Left renal pelvis (tissue), 4 donors: ENCODE measurements around the gene SPATA4. TPM values are rescaled to one million over a fixed set of nuclear protein-coding genes. Genes with fewer than 3 reads are reported as not detected.

Experiments used
- DNase-seq, 4 donors: peaks; one replicate each; pipeline ENCODE4 v3.0.0-alpha.2; 2013; ENCODE audit warnings: low read depth in 4 of 4, low spot score in 3 of 4
- polyA plus RNA-seq, 4 donors: library from polyadenylated mRNA; unstranded; fragments of 120-200 nt; gene quantifications; one replicate each; pipeline ENCODE4 v1.2.1, GENCODE V29; 2013; ENCODE audit not compliant: insufficient read length in 4 of 4

SPATA4 gene
- polyA plus RNA-seq, 4 donors = 0.11 to 3.0 (median 1.1) TPM

DNA sequence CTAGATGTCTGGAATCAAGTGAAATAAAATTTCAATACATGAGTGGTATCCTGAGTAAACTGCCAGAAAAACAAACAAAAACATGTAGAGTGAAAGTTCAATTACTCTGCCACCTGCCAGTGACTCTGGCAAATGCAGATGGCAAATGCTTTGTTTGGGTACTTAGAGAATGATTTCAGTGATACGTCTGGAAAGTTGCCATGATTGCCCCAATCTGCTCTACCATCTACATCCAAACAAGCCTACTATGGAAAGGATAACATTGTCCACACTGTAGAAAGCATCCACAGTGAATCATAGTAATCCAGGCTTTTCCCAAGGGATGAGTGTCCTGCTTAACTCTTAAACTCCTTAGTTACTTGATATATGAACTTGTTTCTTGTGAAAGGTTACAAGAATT lies 3.4 kb downstream of the SPATA4 start:
- DNase-seq = no peak

DNA sequence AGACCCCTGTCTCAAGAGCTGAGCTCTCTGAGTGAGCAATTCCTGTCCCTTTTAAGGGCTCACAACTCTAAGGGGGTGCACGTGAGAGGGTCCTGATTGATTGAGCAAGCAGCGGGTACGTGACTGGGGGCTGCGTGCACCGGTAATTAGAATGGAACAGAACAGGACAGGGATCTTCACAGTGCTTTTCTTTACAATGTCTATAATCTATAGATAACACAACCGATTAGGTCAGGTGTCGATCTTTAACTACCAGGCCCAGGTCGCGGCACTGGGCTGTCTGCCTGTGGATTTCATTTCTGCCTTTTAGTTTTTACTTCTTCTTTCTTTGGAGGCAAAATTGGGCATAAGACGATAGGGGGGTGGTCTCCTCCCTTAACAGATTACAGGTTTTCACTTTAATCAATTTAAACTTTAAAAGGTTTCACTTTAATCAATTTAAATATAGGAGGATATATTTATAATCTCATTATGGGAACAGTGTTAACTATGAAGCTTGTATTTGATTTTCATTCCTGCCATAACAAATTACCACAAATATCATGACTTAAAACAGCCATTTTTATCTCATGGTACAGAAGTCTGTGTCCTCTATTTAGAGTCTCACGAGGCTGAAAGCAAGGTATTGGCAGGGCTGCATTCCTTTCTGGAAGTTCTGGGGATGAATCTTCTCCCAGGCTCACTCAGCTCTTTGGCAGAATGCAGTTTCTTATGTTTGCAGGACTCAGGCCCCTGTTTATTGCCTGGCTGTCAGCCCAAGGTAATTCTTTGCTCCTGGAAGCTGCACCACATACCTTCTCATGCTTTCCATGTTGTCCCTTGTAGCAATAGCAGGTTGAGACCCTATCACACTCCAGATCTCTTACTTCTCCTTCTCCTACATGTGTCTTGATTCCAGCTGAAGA lies 5.2 kb downstream of the SPATA4 start:
- DNase-seq = no peak

DNA sequence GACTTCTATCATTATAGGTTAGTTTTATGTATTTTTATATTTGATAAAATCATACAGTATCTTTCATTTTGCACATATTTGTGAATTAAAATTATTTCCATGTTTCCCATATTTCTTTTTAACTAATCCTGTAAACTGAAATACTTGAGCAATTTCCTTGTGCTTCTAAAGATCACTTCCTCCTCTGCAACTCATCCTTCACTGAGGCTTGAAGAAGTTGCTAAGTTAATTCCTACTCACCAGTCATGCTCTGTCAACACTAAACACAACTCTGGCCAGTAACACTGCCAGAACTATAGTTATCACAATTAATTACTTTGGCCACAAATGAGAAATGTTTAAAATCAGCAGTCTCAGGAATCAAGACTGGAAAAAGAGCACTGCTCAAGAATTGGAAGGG lies 6.7 kb downstream of the SPATA4 start:
- DNase-seq = no peak

DNA sequence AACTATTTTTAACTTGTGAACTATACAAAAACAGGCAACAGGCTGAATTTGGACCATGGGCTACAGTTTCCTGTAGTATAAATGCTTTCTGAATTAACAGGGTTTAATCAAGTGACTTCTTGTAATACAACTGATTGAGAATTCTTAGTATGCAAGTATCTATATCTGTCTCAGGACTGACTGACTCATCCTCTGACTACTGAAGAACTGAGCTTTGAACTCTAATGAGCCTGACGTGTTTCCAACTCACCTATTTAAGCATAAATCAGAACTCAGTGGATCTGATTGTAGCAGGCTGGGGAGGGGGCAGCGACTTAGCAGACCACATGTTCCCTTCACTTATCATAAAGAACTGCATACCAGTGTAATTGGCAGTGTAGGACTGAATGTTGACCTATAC lies 7.8 kb downstream of the SPATA4 start:
- DNase-seq = no peak

DNA sequence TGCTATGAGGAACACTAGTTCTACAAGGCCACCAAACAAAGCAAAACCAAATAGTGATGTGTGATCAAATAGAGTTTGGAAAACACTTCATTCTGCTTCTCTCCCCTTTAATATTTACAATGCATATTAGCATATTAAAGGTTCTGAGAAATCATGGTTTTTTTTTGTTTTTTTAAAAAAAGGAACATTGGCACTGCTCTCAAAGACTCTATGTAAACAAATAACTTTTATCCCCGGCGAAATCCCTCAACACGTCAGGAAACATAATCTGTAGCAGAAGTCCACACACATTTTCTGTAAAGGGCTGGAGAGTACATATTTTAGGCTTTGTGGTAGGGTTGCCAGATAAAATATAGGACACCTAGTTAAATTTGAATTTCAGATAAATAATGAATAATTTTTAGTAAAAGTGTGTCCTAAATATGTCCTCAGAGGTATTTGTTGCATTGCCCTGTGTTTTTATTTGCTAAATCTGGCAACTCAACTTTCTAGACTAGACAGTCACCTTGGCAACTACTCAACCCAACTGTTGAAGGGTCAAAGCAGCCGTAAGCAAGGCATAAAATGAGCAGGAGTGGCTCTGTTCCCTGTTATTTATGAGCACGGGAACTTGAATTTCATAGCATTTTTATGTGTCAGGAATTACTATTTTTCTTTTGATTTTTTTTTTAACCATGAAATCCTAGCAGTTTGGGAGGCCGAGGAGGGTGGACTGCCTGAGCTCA lies 8.6 kb downstream of the SPATA4 start:
- DNase-seq = no peak

DNA sequence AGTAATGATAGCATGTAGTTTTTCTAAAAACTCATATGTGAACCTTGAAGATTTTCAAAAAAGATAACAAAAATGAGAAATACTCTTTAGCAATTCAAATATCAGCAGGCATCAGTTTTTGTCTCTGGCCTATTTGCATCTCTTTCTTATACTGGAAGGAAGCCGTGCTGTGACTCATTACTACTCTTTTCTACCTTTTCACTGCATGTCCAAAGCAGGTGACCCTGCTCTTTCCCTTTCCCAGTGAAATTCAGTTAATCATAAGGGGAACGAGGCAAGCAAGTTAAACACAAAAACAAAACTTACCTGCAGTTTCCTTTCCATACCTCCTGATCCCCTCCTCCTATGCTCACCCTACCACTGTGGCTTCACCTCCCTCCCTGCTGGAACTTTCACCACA lies 9.3 kb downstream of the SPATA4 start:
- DNase-seq = no peak

DNA sequence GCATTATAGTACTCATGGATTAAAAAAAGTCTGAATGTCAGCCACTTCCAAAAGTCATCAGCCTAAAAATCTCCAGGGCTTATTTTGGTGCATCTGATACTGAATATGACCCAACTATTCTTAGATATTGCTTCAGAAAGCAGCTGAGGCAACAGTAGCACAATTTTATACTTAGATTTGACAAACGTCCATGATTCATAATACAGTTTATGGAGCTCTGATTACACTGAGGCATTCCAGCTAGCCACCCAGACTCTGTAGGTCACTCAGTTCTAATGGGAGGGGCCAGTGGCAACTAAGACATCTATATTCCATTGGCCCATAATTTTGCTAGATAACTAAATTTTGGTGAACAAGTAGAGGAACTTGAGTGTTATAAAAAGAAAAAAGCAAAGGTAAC lies 10.3 kb downstream of the SPATA4 start:
- no peak for DNase-seq

DNA sequence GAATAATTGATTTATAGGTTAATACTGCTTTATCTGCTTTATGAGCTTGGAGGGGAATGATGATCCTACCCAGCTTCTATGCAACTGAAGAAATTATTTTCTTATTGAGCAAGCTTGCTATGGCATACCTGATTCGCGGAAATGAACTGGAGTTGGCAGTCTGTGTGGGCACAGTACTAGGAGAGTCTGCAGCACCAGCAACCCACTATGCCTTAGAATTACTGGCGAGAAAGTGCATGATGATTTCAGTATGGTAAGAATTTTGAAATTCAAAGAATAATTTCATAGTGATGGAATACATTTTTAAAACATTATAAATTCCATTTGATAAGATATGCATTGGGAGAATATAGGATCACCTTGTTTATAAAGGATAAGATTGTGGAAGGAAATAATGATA lies 32.3 kb downstream of the SPATA4 start:
- no peak for DNase-seq

DNA sequence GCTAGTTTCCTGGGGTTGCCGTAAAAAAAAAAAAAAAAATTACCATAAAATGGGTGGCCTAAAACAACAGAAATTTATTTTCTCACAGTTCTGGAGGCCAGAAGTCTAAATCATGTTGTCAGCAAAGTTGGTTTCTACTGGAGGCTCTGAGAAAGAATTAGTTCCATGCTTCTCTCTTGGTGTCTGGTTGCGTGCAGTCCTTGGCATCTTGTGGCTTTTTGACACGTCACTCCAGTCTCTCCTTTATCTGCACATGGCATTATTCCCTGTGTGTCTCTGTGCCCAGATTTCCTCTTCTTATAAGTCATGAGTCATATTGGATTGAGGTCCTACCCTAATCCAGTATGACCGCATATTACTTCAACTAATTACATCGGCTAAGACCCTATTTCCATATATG lies 38.7 kb downstream of the SPATA4 start:
- DNase-seq = no peak

DNA sequence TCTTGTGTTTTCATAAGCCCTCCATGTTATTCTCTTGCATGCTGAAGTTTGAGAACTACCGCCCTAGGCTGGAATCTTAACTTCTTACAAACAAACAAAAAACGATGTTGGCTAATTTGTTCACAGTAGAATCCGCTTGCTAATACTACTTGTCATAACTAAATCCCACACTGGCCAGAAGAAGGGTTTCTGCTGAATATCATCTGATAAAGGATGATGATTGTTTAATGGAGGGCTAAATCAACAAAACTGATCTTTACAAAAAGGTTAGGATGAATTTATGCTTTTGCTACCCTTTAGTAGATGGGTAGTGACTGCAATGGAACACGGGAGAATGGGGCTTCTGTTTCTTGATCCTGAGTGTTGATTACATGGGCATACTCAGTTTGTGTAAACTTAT lies 42.3 kb downstream of the SPATA4 start:
- DNase-seq = no peak

DNA sequence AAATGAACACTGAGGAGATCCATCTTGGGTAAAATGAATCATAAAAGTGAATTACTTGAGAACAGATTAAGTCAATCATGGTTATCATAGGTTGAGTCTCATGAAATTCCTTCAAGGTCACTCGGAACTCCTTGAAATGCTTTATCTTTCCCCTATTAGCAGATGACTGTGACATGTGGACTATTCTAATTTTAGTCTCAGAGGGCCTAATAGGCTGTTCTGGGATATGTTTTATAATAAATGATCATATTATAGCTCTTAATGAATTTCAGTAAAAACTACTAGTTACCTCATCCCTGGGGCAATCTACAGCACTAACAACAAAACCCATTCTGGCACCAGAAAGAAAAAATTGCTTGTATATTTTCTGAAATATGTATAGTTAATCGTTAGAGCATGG lies 44.7 kb downstream of the SPATA4 start:
- no peak for DNase-seq

DNA sequence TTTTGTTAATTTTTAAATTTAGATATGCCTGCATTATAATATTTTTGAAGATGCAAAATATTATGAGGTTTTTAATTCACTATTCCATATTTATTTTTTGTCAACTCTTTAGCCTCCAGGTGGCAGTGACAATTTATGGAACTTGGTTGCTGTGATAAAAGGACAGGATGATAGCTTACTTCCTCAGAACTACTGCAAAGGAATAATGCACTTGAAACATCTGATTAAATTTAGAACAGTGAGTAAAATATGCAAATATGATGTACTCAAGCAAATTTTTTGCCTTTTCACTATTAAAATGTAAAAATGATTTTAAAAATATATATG lies 45.1 kb downstream of the SPATA4 start:
- DNase-seq = no peak

DNA sequence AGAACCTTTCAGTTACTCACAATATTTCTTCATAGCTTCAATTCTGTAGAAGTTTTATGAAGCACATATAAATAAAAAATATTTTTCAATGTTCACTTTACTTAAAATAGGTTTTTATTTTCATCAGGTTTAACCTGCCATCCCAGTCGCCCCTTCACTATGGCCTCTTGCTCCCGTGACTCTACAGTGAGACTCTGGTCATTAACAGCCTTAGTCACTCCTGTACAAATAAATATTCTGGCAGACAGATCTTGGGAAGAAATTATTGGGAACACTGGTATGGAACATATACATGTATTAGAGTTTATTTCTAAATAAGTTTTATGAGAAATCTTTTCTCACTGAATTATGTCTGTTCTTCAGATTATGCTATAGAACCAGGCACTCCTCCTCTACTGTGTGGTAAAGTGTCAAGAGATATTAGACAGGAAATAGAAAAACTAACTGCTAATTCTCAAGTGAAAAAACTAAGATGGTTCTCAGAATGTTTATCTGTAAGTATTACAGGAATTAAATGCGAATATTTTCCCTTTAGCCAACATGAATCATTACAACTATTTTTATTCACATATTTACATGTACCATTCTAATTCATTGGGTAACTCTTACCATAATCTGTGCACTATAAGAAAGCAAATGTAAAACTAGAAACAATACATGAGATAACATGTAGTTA lies 45.6 kb downstream of the SPATA4 start:
- DNase-seq = no peak

DNA sequence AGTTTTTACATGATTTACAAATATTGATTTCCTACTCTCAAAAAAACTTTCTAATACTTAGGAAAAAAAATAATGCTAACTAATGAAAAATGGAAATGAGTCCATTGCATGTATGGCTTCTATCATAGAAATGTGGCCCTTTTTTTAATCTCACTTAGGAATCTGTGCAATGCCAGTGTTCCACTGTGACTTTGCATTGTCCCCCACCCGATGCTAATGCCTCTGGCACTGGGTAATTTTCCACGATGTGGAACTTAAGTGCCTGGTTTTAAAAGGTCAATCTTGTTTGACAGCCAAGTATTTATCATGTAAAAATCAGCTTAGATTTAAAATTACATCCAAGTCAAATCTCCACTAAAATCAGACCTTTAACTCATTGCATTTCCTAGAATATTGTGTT lies 53.1 kb downstream of the SPATA4 start:
- no peak for DNase-seq

DNA sequence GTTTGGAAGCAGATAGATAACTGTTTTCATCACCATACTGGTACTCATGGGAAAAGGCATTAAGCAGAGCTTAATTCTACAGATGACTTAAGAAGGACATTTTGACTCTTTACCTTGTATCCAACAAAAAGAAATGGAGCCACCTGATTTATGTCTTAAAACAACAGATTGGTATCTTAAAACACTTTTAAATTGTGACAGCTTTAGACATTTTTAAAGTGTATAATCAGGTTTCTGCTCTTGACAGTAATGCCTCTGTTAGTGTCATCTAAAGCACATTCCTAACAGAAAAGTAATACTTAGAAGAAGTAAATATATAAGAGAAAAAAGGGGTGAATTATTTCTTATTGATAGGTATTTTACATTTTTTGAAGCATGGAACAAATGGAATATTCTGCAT lies 55.9 kb downstream of the SPATA4 start:
- no peak for DNase-seq

DNA sequence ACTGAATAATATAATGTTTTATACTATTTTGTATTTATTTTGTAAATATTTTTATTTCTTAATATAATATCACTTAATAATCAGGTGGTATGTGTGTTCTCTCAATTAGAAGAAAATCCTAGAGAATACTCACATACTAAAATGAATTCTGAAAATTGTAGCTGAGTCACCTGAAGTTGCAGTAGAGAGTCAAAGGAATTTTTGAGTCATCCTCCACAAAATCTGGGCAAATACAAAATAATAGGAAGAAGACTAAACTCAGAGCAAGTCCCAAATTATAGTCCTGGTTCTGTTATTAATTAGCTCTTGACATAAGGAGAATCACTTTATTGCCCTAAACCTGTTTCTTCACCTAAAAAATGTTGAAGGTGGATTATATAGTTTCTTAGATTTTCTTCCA lies 57.8 kb downstream of the SPATA4 start:
- no peak for DNase-seq

DNA sequence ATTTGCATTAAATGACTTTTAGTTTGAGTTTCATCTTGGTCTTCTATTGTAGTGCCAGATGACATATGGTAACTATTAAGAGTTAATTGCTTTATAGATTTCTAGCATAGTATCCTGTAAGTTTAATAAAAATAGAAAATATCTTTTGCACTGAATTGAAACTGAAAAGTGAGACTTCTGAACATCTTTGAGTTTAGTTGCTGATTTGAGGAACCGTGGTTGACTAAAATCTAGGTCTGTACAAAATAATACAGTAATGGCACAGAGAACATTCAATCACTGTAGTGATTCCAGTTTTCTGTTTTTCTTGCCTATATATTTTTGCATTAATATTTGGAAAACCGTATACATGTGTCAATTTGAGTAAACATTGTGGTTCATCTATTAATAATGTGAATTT lies 60.7 kb downstream of the SPATA4 start:
- DNase-seq = no peak

Other genes starting within 250 kb of the SPATA4 start
- gene WDR17, start 129.7 kb downstream of the SPATA4 start, polyA plus RNA-seq = 1 to 10 TPM; 1.5 to 10.0 (median 7.4) TPM
- gene ASB5, start 73.6 kb upstream of the SPATA4 start, polyA plus RNA-seq = under 1 TPM in 3 of 4 donors, not detected in 1; 0.07 to 0.47 (median 0.10) TPM
- 100 to 1,000 TPM in 2 of 4 donors, 10 to 100 TPM in 2; 82.9 to 109 (median 102) TPM for gene SPCS3, start 124.4 kb upstream of the SPATA4 start, polyA plus RNA-seq